ENCODE results near the gene TPK1.

DNA sequence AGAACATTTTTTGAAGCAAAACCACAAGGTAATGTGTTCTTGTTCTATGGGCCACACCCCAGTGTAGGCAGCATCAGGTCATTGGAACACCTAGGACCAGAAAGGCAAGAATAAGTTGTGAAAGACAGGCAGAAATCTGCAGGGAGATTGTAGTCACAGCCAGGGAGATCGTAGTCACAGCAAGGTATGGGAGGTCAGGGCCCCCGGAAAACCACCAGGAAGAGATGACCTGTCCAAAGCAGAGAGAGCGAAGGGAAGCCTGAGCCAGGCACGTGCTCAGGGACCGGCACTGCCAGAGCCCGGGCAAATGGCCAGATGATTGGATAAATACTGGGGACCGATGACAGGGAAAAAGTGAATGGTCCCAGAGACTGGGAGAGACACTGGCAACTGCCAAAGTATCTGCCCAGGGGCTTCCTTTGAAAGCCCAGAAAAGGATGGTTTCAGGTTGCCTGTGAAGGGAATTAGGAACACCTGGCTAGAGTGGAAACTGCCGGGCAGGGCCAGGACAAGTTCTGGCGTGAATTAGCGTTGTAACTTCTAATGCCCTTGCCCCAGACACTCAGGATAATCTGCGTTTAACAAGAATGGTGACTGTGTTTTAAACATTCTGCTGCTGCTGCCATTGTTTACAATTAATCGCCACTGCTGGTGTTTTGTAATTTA lies 428.5 kb downstream of the TPK1 start:
- TF ChIP-seq EP300 (IDR thresholded peaks at IDR 0.05) = no peak
- TF ChIP-seq PHF8 (IDR thresholded peaks at IDR 0.05; ENCODE audit: borderline replicate concordance, low read depth) = no peak
- no peak for TF ChIP-seq USF2 (IDR thresholded peaks at IDR 0.05)
- TF ChIP-seq, protein P1, sequence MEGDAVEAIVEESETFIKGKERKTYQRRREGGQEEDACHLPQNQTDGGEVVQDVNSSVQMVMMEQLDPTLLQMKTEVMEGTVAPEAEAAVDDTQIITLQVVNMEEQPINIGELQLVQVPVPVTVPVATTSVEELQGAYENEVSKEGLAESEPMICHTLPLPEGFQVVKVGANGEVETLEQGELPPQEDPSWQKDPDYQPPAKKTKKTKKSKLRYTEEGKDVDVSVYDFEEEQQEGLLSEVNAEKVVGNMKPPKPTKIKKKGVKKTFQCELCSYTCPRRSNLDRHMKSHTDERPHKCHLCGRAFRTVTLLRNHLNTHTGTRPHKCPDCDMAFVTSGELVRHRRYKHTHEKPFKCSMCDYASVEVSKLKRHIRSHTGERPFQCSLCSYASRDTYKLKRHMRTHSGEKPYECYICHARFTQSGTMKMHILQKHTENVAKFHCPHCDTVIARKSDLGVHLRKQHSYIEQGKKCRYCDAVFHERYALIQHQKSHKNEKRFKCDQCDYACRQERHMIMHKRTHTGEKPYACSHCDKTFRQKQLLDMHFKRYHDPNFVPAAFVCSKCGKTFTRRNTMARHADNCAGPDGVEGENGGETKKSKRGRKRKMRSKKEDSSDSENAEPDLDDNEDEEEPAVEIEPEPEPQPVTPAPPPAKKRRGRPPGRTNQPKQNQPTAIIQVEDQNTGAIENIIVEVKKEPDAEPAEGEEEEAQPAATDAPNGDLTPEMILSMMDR (IDR thresholded peaks at IDR 0.05) = no peak
- TF ChIP-seq REST (IDR thresholded peaks at IDR 0.05) = no peak
- TF ChIP-seq ESRRA (IDR thresholded peaks at IDR 0.05; ENCODE audit: borderline replicate concordance, low read length) = no peak
- TF ChIP-seq SREBF2 (IDR thresholded peaks at IDR 0.05) = no peak
- no peak for TF ChIP-seq GATA3 (IDR thresholded peaks at IDR 0.05; ENCODE audit: borderline replicate concordance)
